HCT116 (cell line): ENCODE data around the gene LILRB3. TPM values are rescaled to one million over a fixed set of nuclear protein-coding genes. Genes with fewer than 3 reads are reported as not detected.

Experiments
- ATAC-seq: fragments of 200-7000 bp; cut with Tn5 transposase; 2 replicates; pipeline ENCODE4 v1.9.1; 2020; ENCODE audit warnings: mild to moderate bottlenecking, moderate library complexity
- BruUV-seq: library from RNA; stranded (reverse); fragments of 400-500 nt; replicated peaks from 2 replicates; lab custom pipeline; 2021; lab: Mats Ljungman, UMichigan
- CTCF ChIA-PET: fragments of 300-600 bp; sonication (Branson Sonifier 250); formaldehyde crosslinking; loops from one replicate; lab custom pipeline; 2021; ENCODE audit warnings: antibody characterized with exemption; lab: Charles Lee
- POLR2A ChIA-PET: fragments of 300-600, 350-600 bp; sonication (Branson Sonifier 250); formaldehyde crosslinking; loops from one replicate; lab custom pipeline; 2021; ENCODE audit warnings: antibody characterized with exemption; lab: Charles Lee
- RAD21 ChIA-PET, 2 experiments: fragments of 300-600 bp; sonication (Branson Sonifier 250); formaldehyde crosslinking; loops; one replicate each; lab custom pipeline; 2023; ENCODE audit warnings: low total read pairs in 2 of 2; ENCODE audit not compliant: uncharacterized antibody in 2 of 2, unreplicated experiment in 2 of 2, low non-redundant PET in 1 of 2; lab: Charles Lee
- DNase-seq: peaks from one replicate; pipeline ENCODE4 v3.0.0-alpha.2; 2010; ENCODE audit warnings: low read depth, low spot score
- H2AFZ ChIP-seq: fragments of 200-600 bp; shearing (Covaris generic), sonication (generic); 2 replicates; pipeline ENCODE4 v1.6.1; 2017; ENCODE audit warnings: low read depth, mixed run types, mixed read lengths, antibody characterized with exemption, low read length; ENCODE audit not compliant: poor library complexity, severe bottlenecking
- H3K27ac ChIP-seq: 2 replicates; pipeline ENCODE4 v1.5.1; 2012; ENCODE audit warnings: low read depth, low read length
- H3K27me3 ChIP-seq: fragments of 200-600 bp; sonication (generic); 2 replicates; pipeline ENCODE4 v1.6.1; 2016; ENCODE audit warnings: mixed run types, low read length, mixed read lengths; ENCODE audit not compliant: insufficient read depth
- H3K36me3 ChIP-seq, 2 experiments: fragments of 200-500 bp in 1 of 2; fragments of 200-600 bp in 1 of 2; sonication (Bioruptor generic) in 1 of 2; sonication (generic) in 1 of 2; 2 replicates each; pipeline versions ENCODE4 v1.5.1 to v1.6.1; 2014 to 2016; ENCODE audit warnings: low read length in 2 of 2, inconsistent platforms in 1 of 2, mixed read lengths in 1 of 2, mixed run types in 1 of 2; ENCODE audit not compliant: insufficient read depth in 2 of 2, control insufficient read depth in 1 of 2
- H3K4me1 ChIP-seq, 2 experiments: fragments of 200-600 bp in 1 of 2; sonication (generic) in 1 of 2; 2 replicates each; pipeline versions ENCODE4 v1.5.1 to v1.6.1; 2012 to 2017; ENCODE audit warnings: low read length in 2 of 2, inconsistent platforms in 1 of 2, mild to moderate bottlenecking in 1 of 2, mixed read lengths in 1 of 2, mixed run types in 1 of 2, moderate library complexity in 1 of 2; ENCODE audit not compliant: insufficient read depth in 2 of 2, control insufficient read depth in 1 of 2
- H3K4me2 ChIP-seq: fragments of 200-600 bp; sonication (generic); 2 replicates; pipeline ENCODE4 v1.6.1; 2017; ENCODE audit warnings: mixed run types, low read length, mixed read lengths
- H3K4me3 ChIP-seq, 2 experiments: fragments of 200-600 bp in 1 of 2; sonication (generic) in 1 of 2; replicated peaks in 1 of 2; 2 replicates each; pipeline ENCODE4 v1.5.1; 2011 to 2016; ENCODE audit warnings: low read length in 2 of 2, control low read depth in 1 of 2, low read depth in 1 of 2, mild to moderate bottlenecking in 1 of 2, mixed read lengths in 1 of 2, mixed run types in 1 of 2
- H3K79me2 ChIP-seq: fragments of 200-600 bp; sonication (generic); 2 replicates; pipeline ENCODE4 v1.6.1; 2017; ENCODE audit warnings: mild to moderate bottlenecking, mixed run types, low read length, moderate library complexity, mixed read lengths; ENCODE audit not compliant: insufficient read depth
- H3K9ac ChIP-seq: fragments of 200-600 bp; sonication (generic); 2 replicates; pipeline ENCODE4 v1.6.1; 2016; ENCODE audit warnings: low read length, mixed read lengths
- H3K9me2 ChIP-seq: fragments of 200-600 bp; sonication (generic), shearing (Covaris generic); 2 replicates; pipeline ENCODE4 v1.6.1; 2017; ENCODE audit warnings: mixed run types, mild to moderate bottlenecking, moderate library complexity; ENCODE audit not compliant: insufficient read depth
- H3K9me3 ChIP-seq, 2 experiments: fragments of 200-500 bp in 1 of 2; fragments of 200-600 bp in 1 of 2; sonication (Bioruptor generic) in 1 of 2; sonication (generic) in 1 of 2; 2 replicates each; pipeline ENCODE4 v1.6.1; 2014 to 2017; ENCODE audit warnings: low read length in 2 of 2, mixed read lengths in 2 of 2, inconsistent platforms in 1 of 2, low read depth in 1 of 2, mild to moderate bottlenecking in 1 of 2, mixed run types in 1 of 2, moderate library complexity in 1 of 2; ENCODE audit not compliant: control insufficient read depth in 1 of 2, insufficient read depth in 1 of 2
- H4K20me1 ChIP-seq: fragments of 200-600 bp; sonication (generic), shearing (Covaris generic); 2 replicates; pipeline ENCODE4 v1.6.1; 2017; ENCODE audit warnings: mixed run types, mild to moderate bottlenecking, moderate library complexity; ENCODE audit not compliant: insufficient read depth
- CBX3 ChIP-seq: IDR thresholded peaks from 2 replicates; pipeline ENCODE4 v1.6.1; 2012; ENCODE audit warnings: low read depth
- ELF1 ChIP-seq: IDR thresholded peaks from 2 replicates; pipeline ENCODE4 v1.6.1; 2012; ENCODE audit warnings: low read depth, borderline replicate concordance
- EZH2phosphoT487 ChIP-seq: fragments of 200-600 bp; IDR thresholded peaks from 2 replicates; pipeline ENCODE4 v1.6.1; 2018; ENCODE audit warnings: antibody characterized with exemption, borderline replicate concordance
- POLR2A ChIP-seq: IDR thresholded peaks from 2 replicates; pipeline ENCODE4 v1.7.0; 2011; ENCODE audit warnings: borderline replicate concordance; ENCODE audit not compliant: insufficient read depth, insufficient read length; ENCODE audit errors: extremely low read depth
- POLR2AphosphoS5 ChIP-seq: IDR thresholded peaks from 2 replicates; pipeline ENCODE4 v1.6.1; 2011; ENCODE audit warnings: mild to moderate bottlenecking, low read depth, low read length, moderate library complexity
- RAD21 ChIP-seq: IDR thresholded peaks from 2 replicates; pipeline ENCODE4 v1.6.1; 2012; ENCODE audit warnings: low read depth, mild to moderate bottlenecking
- SIN3A ChIP-seq: IDR thresholded peaks from 2 replicates; pipeline ENCODE4 v1.6.1; 2012; ENCODE audit warnings: low read depth
- SP1 ChIP-seq: IDR thresholded peaks from 2 replicates; pipeline ENCODE4 v1.6.1; 2012; ENCODE audit warnings: low read depth
- SRF ChIP-seq: IDR thresholded peaks from 2 replicates; pipeline ENCODE4 v1.6.1; 2012; ENCODE audit warnings: low read depth
- TCF7L2 ChIP-seq: IDR thresholded peaks from 2 replicates; pipeline ENCODE4 v1.7.0; 2011; ENCODE audit warnings: borderline replicate concordance, inconsistent platforms; ENCODE audit not compliant: insufficient read depth, insufficient read length; ENCODE audit errors: extremely low read depth
- YY1 ChIP-seq: IDR thresholded peaks from 2 replicates; pipeline ENCODE4 v1.6.1; 2011; ENCODE audit warnings: low read length, low read depth, moderate library complexity, mild to moderate bottlenecking; ENCODE audit not compliant: insufficient replicate concordance; ENCODE audit errors: extremely low read depth
- ZFX ChIP-seq: fragments of 450-650 bp; IDR thresholded peaks from 2 replicates; pipeline ENCODE4 v1.6.1; 2017
- ZNF274 ChIP-seq: fragments of 200-500 bp; sonication (Bioruptor generic); IDR thresholded peaks from 2 replicates; pipeline ENCODE4 v1.6.1; 2014; ENCODE audit warnings: mild to moderate bottlenecking, low read depth, low read length, inconsistent platforms
- intact Hi-C: fragments of 100-400 bp; cut with micrococcal nuclease; formaldehyde crosslinking; loops from 2 replicates; pipeline ENCODE4 v1.10.0; 2022
- total RNA-seq: library from RNA; stranded (reverse); gene quantifications from one replicate; pipeline ENCODE4 v1.2.1, GENCODE V29; 2021; ENCODE audit not compliant: unreplicated experiment
- TF ChIP-seq, protein P1 (sequence below): IDR thresholded peaks from 2 replicates; pipeline ENCODE4 v1.6.1; 2012
- TF ChIP-seq, protein P2 (sequence below): IDR thresholded peaks from 2 replicates; pipeline ENCODE4 v1.6.1; 2012
- TF ChIP-seq, protein P3 (sequence below): IDR thresholded peaks from 2 replicates; pipeline ENCODE4 v1.6.1; 2011; ENCODE audit warnings: mild to moderate bottlenecking, low read length, moderate library complexity; ENCODE audit not compliant: insufficient replicate concordance; ENCODE audit errors: extremely low read depth

LILRB3 gene
- total RNA-seq, 1 experiment from 2014 or later: 0.12 TPM

DNA sequence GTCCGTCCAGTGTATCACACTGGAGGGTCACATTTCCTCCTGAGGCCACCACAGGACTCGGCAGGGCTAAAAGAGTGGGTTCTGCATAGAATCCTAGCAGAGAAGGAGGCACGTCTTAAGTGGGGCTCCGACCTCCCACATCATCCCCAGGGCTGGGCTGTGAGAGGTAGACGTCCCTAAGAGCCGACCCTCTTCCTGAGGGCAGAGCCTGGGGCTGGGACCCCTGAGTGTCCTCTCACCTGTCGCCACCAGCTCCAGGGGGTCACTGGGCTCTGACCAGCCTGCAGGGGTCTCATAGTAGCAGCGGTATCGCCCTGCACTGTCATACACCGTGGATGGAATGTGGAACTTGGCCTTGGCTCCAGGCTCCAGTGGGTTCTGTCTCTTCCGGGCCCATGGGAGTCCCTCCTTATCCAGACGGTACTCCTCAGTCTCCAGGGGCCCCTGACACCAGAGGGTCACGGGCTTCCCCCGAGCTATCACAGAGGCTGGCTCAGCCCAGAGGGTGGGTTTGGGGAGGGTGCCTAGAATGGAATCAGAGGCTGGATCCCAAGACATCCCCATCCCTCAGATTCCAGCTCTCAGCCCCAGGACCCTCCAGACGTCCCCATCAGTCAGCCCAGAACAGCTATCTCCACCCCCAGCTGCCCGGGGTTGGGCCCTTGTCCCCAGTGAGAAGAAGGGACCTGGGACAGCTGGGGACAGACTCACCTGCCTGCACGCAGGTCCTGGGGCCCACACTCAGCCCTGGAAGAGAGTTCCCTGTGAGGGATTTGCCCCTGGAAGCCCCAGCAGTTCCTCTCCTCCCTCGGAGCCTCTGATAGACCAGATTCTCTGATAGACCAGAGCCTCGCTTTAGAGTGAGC lies 33.7 kb upstream of the LILRB3 start:
- Histone ChIP-seq H2AFZ (no peak overlapping the region), H3K9ac (no peak overlapping the region), H3K4me2 (no peak overlapping the region), H3K9me3 (no peaks in the 10 kb centered on the region), H3K79me2 (no peaks in the 10 kb centered on the region), H3K36me3 (no peaks in the 10 kb centered on the region), H3K4me3 (no peak overlapping the region), H3K27ac (no peak overlapping the region), H3K27me3 (peaks cover 7% of the 10 kb centered on the region; the same call in 1 of the 2 replicates), H3K9me2 (no peaks in the 10 kb centered on the region), H4K20me1 (no peaks in the 10 kb centered on the region), H3K4me1 (no peaks in the 10 kb centered on the region)
- POLR2A ChIA-PET: no interaction called here
- intact Hi-C loops: no loop called here
- DNase-seq (no peak), ATAC-seq (no peak)
- RAD21 ChIA-PET: no interaction called here
- CTCF ChIA-PET: interaction anchor here (2.7 kb wide), 1 partner anchor 9 kb away, joined by 15 read pairs; no protein-coding TSS in a partner anchor
- BruUV-seq: no TSS peak
- TF ChIP-seq POLR2A: no peak
- TF ChIP-seq RAD21: no peak
- TF ChIP-seq YY1: no peak
- TF ChIP-seq ZFX: no peak
- no peak for TF ChIP-seq ZNF274
- no peak for TF ChIP-seq CBX3
- no peak for TF ChIP-seq ELF1
- TF ChIP-seq POLR2AphosphoS5: no peak
- TF ChIP-seq EZH2phosphoT487: no peak
- no peak for TF ChIP-seq SIN3A
- TF ChIP-seq, protein P1, sequence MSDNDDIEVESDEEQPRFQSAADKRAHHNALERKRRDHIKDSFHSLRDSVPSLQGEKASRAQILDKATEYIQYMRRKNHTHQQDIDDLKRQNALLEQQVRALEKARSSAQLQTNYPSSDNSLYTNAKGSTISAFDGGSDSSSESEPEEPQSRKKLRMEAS: no peak
- TF ChIP-seq, protein P2, sequence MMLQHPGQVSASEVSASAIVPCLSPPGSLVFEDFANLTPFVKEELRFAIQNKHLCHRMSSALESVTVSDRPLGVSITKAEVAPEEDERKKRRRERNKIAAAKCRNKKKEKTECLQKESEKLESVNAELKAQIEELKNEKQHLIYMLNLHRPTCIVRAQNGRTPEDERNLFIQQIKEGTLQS: no peak
- TF ChIP-seq SRF: no peak
- no peak for TF ChIP-seq TCF7L2
- TF ChIP-seq SP1: no peak
- TF ChIP-seq, protein P3, sequence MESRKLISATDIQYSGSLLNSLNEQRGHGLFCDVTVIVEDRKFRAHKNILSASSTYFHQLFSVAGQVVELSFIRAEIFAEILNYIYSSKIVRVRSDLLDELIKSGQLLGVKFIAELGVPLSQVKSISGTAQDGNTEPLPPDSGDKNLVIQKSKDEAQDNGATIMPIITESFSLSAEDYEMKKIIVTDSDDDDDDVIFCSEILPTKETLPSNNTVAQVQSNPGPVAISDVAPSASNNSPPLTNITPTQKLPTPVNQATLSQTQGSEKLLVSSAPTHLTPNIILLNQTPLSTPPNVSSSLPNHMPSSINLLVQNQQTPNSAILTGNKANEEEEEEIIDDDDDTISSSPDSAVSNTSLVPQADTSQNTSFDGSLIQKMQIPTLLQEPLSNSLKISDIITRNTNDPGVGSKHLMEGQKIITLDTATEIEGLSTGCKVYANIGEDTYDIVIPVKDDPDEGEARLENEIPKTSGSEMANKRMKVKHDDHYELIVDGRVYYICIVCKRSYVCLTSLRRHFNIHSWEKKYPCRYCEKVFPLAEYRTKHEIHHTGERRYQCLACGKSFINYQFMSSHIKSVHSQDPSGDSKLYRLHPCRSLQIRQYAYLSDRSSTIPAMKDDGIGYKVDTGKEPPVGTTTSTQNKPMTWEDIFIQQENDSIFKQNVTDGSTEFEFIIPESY: no peak
